GM19324 (cell line): Measurements from ENCODE around the gene BTF3L4.
"Not testable (repeated sequence)": the region's sequence is repeated elsewhere in the genome, so short reads cannot be mapped to it uniquely, and the experiment has no call there.

Source experiments
- ATAC-seq: cut with Tn5 transposase; IDR thresholded peaks from one replicate; pipeline ENCODE4 v1.9.1; 2021; ENCODE audit warnings: mild to moderate bottlenecking, moderate library complexity; ENCODE audit not compliant: unreplicated experiment, low FRiP score

BTF3L4 gene

GRCh38 chr1:52056163-52056936 is at the start of gene BTF3L4:
Gene BTF3L4, plus strand, starts transcription at chr1:52056295. Its CDS starts 3,553 bp downstream, at chr1:52059848.
- ATAC-seq: peak; percentile 90

- no peak for ATAC-seq
These were observed 48.7 kb upstream of the BTF3L4 start for GRCh38 chr1:52007215-52008002.

- no peak for ATAC-seq
These were observed 47.9 kb upstream of the BTF3L4 start for GRCh38 chr1:52008071-52008809.

GRCh38 chr1:52022133-52022532 is 34.0 kb upstream of the BTF3L4 start:
- no peak for ATAC-seq

GRCh38 chr1:52026278-52026677 is 29.8 kb upstream of the BTF3L4 start:
- no peak for ATAC-seq

- ATAC-seq: no peak
These were observed 27.8 kb upstream of the BTF3L4 start for GRCh38 chr1:52028328-52028727.

GRCh38 chr1:52028839-52029238 is 27.3 kb upstream of the BTF3L4 start:
- ATAC-seq: not testable (repeated sequence)

- no peak for ATAC-seq
These were observed 23.8 kb upstream of the BTF3L4 start for GRCh38 chr1:52032124-52032784.

- no peak for ATAC-seq
These were observed 23.3 kb upstream of the BTF3L4 start for GRCh38 chr1:52032785-52033131.

GRCh38 chr1:52033190-52034049 is 22.7 kb upstream of the BTF3L4 start, which contains the start of gene KTI12:
Gene KTI12, minus strand, starts transcription at chr1:52033810. Its CDS starts 49 bp downstream, at chr1:52033761.
- ATAC-seq: no peak

GRCh38 chr1:52034050-52034384 is 22.1 kb upstream of the BTF3L4 start:
- ATAC-seq: no peak

GRCh38 chr1:52037402-52037814 is 18.7 kb upstream of the BTF3L4 start:
- ATAC-seq: no peak

- no peak for ATAC-seq
These were observed 18.2 kb upstream of the BTF3L4 start for GRCh38 chr1:52037909-52038308.

GRCh38 chr1:52041551-52042185 is 14.4 kb upstream of the BTF3L4 start:
- ATAC-seq: no peak

- ATAC-seq: no peak
These were observed 10.9 kb upstream of the BTF3L4 start for GRCh38 chr1:52045236-52045635.

- ATAC-seq: not testable (repeated sequence)
These were observed 10.4 kb upstream of the BTF3L4 start for GRCh38 chr1:52045666-52046195.

- ATAC-seq: not testable (repeated sequence)
These were observed 6.8 kb upstream of the BTF3L4 start for GRCh38 chr1:52049337-52049736.

GRCh38 chr1:52053862-52054261 is 2.2 kb upstream of the BTF3L4 start:
- ATAC-seq: no peak

GRCh38 chr1:52054496-52055065 is 1.5 kb upstream of the BTF3L4 start:
- no peak for ATAC-seq
